Uterus (tissue), 2 donors: ENCODE measurements around the gene AKR7A2.

ENCODE experiments used
- POLR2A ChIP-seq, 2 donors: fragments of 450-650 bp; IDR thresholded peaks; one replicate each; pipeline ENCODE4 v1.6.1; 2016; ENCODE audit warnings: antibody characterized with exemption in 2 of 2, mild to moderate bottlenecking in 1 of 2, moderate library complexity in 1 of 2
- TF ChIP-seq, protein P1 (sequence below), 4 experiments: fragments of 200-600 bp in 2 of 4; fragments of 450-650 bp in 2 of 4; sonication (generic) in 2 of 4; IDR thresholded peaks; one replicate each; pipeline ENCODE4 v1.5.1; 2016 to 2019; ENCODE audit warnings: antibody characterized with exemption in 4 of 4, mild to moderate bottlenecking in 2 of 4, moderate library complexity in 1 of 4

GRCh38 chr1:19310061-19310460, 1.9 kb downstream of the AKR7A2 start:
- TF ChIP-seq, protein P1, sequence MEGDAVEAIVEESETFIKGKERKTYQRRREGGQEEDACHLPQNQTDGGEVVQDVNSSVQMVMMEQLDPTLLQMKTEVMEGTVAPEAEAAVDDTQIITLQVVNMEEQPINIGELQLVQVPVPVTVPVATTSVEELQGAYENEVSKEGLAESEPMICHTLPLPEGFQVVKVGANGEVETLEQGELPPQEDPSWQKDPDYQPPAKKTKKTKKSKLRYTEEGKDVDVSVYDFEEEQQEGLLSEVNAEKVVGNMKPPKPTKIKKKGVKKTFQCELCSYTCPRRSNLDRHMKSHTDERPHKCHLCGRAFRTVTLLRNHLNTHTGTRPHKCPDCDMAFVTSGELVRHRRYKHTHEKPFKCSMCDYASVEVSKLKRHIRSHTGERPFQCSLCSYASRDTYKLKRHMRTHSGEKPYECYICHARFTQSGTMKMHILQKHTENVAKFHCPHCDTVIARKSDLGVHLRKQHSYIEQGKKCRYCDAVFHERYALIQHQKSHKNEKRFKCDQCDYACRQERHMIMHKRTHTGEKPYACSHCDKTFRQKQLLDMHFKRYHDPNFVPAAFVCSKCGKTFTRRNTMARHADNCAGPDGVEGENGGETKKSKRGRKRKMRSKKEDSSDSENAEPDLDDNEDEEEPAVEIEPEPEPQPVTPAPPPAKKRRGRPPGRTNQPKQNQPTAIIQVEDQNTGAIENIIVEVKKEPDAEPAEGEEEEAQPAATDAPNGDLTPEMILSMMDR (IDR thresholded peaks at IDR 0.05), result no peak
- no peak for TF ChIP-seq POLR2A (IDR thresholded peaks at IDR 0.05)
